A673 (cell line): ENCODE results near the gene SLC12A2. TPM values are rescaled to one million over a fixed set of nuclear protein-coding genes. Genes with fewer than 3 reads are reported as not detected.

Source experiments
- BruUV-seq: library from RNA; stranded (reverse); fragments of 400-500 nt; replicated peaks from 2 replicates; lab custom pipeline; 2021; lab: Mats Ljungman, UMichigan
- CTCF ChIA-PET: fragments of 300-600 bp; sonication (Branson Sonifier 250); formaldehyde crosslinking; loops from one replicate; lab custom pipeline; 2022; ENCODE audit warnings: antibody characterized with exemption; lab: Charles Lee
- POLR2A ChIA-PET: fragments of 300-600 bp; sonication (Branson Sonifier 250); formaldehyde crosslinking; loops from one replicate; lab custom pipeline; 2022; ENCODE audit warnings: antibody characterized with exemption; ENCODE audit not compliant: low non-redundant PET; lab: Charles Lee
- DNase-seq: peaks from one replicate; pipeline ENCODE4 v3.0.0-alpha.2; 2015; ENCODE audit warnings: low spot score
- H3K27ac ChIP-seq: fragments of 200-600 bp; sonication (generic); 2 replicates; pipeline ENCODE4 v1.5.1; 2016; ENCODE audit warnings: mixed run types, low read depth, mild to moderate bottlenecking, mixed read lengths, antibody characterized with exemption, low read length; ENCODE audit not compliant: poor library complexity, severe bottlenecking
- H3K27me3 ChIP-seq: fragments of 200-600 bp; sonication (generic); replicated peaks from 2 replicates; pipeline ENCODE4 v1.6.1; 2017; ENCODE audit warnings: mixed run types, low read depth, mild to moderate bottlenecking, mixed read lengths, antibody characterized with exemption, low read length; ENCODE audit not compliant: insufficient read depth, poor library complexity
- H3K36me3 ChIP-seq: fragments of 200-600 bp; sonication (generic); 2 replicates; pipeline ENCODE4 v1.6.1; 2016; ENCODE audit warnings: mixed run types, mild to moderate bottlenecking, mixed read lengths, antibody characterized with exemption, low read length; ENCODE audit not compliant: insufficient read depth, poor library complexity, severe bottlenecking
- H3K4me1 ChIP-seq: fragments of 200-600 bp; sonication (generic); 2 replicates; pipeline ENCODE4 v1.6.1; 2017; ENCODE audit warnings: mixed run types, mild to moderate bottlenecking, mixed read lengths, antibody characterized with exemption, low read length; ENCODE audit not compliant: insufficient read depth, poor library complexity, severe bottlenecking
- H3K4me3 ChIP-seq: fragments of 200-600 bp; sonication (generic); 2 replicates; pipeline ENCODE4 v1.5.1; 2016; ENCODE audit warnings: low read depth, mixed run types, mild to moderate bottlenecking, mixed read lengths, low read length; ENCODE audit not compliant: poor library complexity, severe bottlenecking
- H3K9me3 ChIP-seq: fragments of 200-600 bp; sonication (generic); 2 replicates; pipeline ENCODE4 v1.6.1; 2016; ENCODE audit warnings: mixed run types, low read depth, mild to moderate bottlenecking, mixed read lengths, antibody characterized with exemption, low read length; ENCODE audit not compliant: poor library complexity, severe bottlenecking
- EZH2 ChIP-seq: fragments of 200-600 bp; sonication (generic); IDR thresholded peaks from 2 replicates; pipeline ENCODE4 v1.6.1; 2017; ENCODE audit warnings: borderline replicate concordance, low read depth, mild to moderate bottlenecking, mixed read lengths, antibody characterized with exemption, low read length; ENCODE audit not compliant: poor library complexity, severe bottlenecking
- intact Hi-C: fragments of 100-400 bp; cut with micrococcal nuclease; formaldehyde crosslinking; loops from one replicate; pipeline ENCODE4 v1.10.0; 2022; ENCODE audit not compliant: unreplicated experiment
- total RNA-seq: library from RNA; stranded (reverse); gene quantifications from 2 replicates; pipeline ENCODE4 v1.2.3, GENCODE V29; 2021
- TF ChIP-seq, protein P1 (sequence below): fragments of 300-800, 200-600 bp; sonication (generic); conservative IDR thresholded peaks from 2 replicates; pipeline ENCODE4 v1.5.1; 2017; ENCODE audit warnings: low read depth, mild to moderate bottlenecking, antibody characterized with exemption, low read length, moderate library complexity, mixed read lengths

The SLC12A2 gene
- total RNA-seq, 1 experiment from 2014 or later = 10.4 TPM

DNA sequence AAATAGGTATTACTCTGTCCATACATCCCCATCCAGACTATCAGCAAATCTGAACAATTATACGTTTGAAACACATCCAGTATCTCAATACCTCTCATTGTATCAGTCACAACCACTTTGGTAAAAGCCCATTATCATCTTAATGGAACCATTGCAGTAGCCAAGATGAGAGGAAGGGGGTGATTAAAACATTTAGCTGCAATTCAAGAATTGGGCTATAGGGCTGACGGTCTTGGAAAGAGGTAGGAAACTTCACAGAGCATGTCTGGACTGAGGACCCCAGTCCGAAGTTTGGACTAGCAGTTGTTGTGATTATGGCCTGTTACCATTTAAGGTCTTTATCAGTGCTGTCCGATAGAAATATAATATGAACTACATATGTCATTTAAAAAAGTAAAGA lies 8.6 kb downstream of the SLC12A2 start:
- TF ChIP-seq EZH2 = no peak
- TF ChIP-seq, protein P1, sequence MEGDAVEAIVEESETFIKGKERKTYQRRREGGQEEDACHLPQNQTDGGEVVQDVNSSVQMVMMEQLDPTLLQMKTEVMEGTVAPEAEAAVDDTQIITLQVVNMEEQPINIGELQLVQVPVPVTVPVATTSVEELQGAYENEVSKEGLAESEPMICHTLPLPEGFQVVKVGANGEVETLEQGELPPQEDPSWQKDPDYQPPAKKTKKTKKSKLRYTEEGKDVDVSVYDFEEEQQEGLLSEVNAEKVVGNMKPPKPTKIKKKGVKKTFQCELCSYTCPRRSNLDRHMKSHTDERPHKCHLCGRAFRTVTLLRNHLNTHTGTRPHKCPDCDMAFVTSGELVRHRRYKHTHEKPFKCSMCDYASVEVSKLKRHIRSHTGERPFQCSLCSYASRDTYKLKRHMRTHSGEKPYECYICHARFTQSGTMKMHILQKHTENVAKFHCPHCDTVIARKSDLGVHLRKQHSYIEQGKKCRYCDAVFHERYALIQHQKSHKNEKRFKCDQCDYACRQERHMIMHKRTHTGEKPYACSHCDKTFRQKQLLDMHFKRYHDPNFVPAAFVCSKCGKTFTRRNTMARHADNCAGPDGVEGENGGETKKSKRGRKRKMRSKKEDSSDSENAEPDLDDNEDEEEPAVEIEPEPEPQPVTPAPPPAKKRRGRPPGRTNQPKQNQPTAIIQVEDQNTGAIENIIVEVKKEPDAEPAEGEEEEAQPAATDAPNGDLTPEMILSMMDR = no peak
- Histone ChIP-seq H3K36me3 (no peaks in the 10 kb centered on the region), H3K9me3 (peaks cover 3% of the 10 kb centered on the region), H3K4me1 (no peaks in the 10 kb centered on the region), H3K4me3 (no peak overlapping the region), H3K27ac (no peak overlapping the region), H3K27me3 (no peaks in the 10 kb centered on the region)
- intact Hi-C loops = no loop called here
- no peak for DNase-seq
- ChIA-PET CTCF (no interaction called here), POLR2A (no interaction called here)
- BruUV-seq = no TSS peak

DNA sequence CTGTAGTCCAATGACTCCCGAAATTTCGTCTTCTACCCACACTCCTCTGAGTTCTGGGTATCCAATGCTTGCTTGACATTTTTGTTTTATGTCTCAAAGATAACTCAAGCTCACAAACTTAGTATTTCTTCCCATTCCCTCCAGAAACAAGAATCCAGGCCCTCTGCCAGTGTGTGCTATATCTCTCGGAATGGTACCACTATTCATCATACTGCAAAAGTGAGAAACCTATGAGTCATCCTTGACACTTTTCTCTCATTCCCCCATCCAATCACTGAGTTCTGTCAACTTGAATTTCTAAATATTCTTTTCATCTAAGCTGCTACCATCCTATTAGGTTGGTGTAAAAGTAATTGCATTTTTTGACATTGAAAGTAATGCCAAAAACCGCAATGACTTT lies 9.8 kb downstream of the SLC12A2 start:
- no TSS peak for BruUV-seq
- no peak overlapping the region for H3K4me3 ChIP-seq
- POLR2A ChIA-PET = no interaction called here
- H3K27ac ChIP-seq = no peak overlapping the region
- intact Hi-C loops = no loop called here
- H3K4me1 ChIP-seq = no peaks in the 10 kb centered on the region
- no peak for DNase-seq
- peaks cover 13% of the 10 kb centered on the region for H3K9me3 ChIP-seq
- TF ChIP-seq, protein P1 = no peak
- TF ChIP-seq EZH2 = no peak
- H3K36me3 ChIP-seq = no peaks in the 10 kb centered on the region
- no peaks in the 10 kb centered on the region for H3K27me3 ChIP-seq
- CTCF ChIA-PET = no interaction called here

DNA sequence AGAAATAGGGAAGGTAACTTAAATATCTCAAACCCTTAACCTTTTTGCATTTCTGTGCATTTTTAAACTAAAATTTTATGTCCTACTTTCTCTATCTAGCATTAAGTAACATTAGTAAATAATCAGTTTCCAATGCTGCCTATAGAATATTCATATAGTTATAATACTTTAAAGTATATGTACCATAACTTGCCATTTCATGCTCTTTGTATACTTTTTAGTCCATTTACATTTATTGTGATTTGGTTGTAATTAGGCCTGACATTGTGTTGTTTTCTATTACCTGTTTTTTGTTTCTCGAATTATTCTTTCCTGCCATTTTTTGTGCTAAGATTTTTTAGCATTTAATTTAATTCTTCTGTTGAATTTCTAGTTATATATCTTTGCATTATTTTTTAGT lies 13.7 kb downstream of the SLC12A2 start:
- H3K27me3 ChIP-seq = no peaks in the 10 kb centered on the region
- no peak overlapping the region for H3K27ac ChIP-seq
- peaks cover 13% of the 10 kb centered on the region for H3K9me3 ChIP-seq
- no TSS peak for BruUV-seq
- DNase-seq = no peak
- intact Hi-C loops = no loop called here
- no peak overlapping the region for H3K4me3 ChIP-seq
- ChIA-PET POLR2A (no interaction called here), CTCF (no interaction called here)
- TF ChIP-seq EZH2 = no peak
- TF ChIP-seq, protein P1 = no peak
- no peaks in the 10 kb centered on the region for H3K36me3 ChIP-seq
- no peaks in the 10 kb centered on the region for H3K4me1 ChIP-seq
